ENCODE data around the gene KREMEN1. TPM values are rescaled to one million over a fixed set of nuclear protein-coding genes. Genes with fewer than 3 reads are reported as not detected.

The KREMEN1 gene
- total and polyA plus RNA-seq, 8 donors, result 24.6 to 49.7 (median 33.6) TPM

DNA sequence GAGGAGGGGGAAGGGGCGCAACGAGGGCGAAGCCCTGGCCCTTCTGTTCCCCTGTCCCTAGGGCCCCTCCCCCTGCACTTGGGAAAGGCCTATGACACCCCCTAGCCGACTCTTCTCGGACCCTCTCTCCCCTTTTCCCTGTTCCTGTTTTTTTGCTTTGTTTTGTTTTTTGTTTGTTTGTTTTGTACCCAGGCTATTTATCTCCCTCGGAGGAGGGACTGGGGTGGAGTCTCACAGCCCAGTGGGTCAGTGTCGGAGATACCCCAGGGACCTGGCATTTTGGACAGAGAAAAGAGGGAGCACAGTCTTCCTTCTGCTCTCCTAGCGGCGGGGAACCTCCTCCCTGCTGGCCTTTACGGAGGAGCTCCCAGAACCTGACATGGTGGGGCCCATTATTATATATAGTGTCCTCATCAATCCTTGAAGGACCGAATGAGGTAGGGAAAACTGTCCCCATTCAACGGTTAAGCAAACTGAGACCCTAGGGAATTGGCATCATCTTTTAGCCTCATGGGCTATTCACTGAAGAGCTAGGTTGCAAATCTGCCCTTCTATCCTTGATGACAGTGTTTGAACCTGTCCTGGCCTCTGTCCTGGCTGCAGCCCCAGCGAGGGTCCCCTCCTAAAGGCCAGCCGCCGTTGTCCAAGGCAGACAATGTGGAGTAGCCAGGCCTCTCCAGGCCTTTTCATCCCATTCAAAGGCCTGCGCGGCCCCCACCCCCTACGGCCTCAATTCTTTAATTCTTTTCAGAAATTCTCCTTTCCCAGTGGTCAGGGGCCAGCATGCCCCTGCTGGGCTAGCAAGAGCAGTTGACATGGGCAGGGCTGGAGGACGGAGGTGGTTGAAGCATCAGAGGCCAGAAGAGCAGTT, 133.8 kb downstream of the KREMEN1 start:
- H3K4me1 ChIP-seq, result peaks cover 14 to 47% of the 10 kb centered on the region in 2 donors
- H3K27me3 ChIP-seq, result peaks cover 0 to 40% of the 10 kb centered on the region in 2 donors
- intact Hi-C loops (cut with DNase I), result no loop called here
- DNase-seq (no peak), ATAC-seq (no peak)
- H3K27ac ChIP-seq, result peak overlapping the region in 1 of 2 donors; percentile 41
- no peak for TF ChIP-seq CTCF (IDR thresholded peaks at IDR 0.05)
- H3K4me3 ChIP-seq, result peak overlapping the region; percentile 54 to 58
- H3K9me3 ChIP-seq, result no peaks in the 10 kb centered on the region
- H3K36me3 ChIP-seq, result no peaks in the 10 kb centered on the region

DNA sequence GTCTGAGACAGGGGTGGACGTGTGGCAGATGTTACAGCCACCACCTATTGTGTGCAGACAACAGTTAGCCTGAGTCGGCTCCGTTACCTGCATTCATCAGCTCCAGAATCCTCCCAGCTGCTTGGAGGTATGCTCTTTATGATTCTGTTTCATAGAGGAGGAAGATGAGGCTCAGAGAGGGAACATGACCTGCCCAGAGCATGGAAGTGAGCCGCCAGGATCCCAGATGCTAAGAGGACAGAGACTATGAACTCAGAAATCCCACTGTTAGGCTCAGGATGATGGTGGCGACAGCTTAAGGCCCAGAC, 134.4 kb downstream of the KREMEN1 start:
- H3K27ac ChIP-seq, result no peak overlapping the region
- no peaks in the 10 kb centered on the region for H3K9me3 ChIP-seq
- peaks cover 11 to 43% of the 10 kb centered on the region in 2 donors for H3K4me1 ChIP-seq
- TF ChIP-seq CTCF (IDR thresholded peaks at IDR 0.05), result no peak
- no peak for DNase-seq
- peaks cover 0 to 40% of the 10 kb centered on the region in 2 donors for H3K27me3 ChIP-seq
- no peak for ATAC-seq
- H3K4me3 ChIP-seq, result peak overlapping the region in 1 of 2 donors; percentile 54
- H3K36me3 ChIP-seq, result no peaks in the 10 kb centered on the region
- intact Hi-C loops (cut with DNase I), result no loop called here

DNA sequence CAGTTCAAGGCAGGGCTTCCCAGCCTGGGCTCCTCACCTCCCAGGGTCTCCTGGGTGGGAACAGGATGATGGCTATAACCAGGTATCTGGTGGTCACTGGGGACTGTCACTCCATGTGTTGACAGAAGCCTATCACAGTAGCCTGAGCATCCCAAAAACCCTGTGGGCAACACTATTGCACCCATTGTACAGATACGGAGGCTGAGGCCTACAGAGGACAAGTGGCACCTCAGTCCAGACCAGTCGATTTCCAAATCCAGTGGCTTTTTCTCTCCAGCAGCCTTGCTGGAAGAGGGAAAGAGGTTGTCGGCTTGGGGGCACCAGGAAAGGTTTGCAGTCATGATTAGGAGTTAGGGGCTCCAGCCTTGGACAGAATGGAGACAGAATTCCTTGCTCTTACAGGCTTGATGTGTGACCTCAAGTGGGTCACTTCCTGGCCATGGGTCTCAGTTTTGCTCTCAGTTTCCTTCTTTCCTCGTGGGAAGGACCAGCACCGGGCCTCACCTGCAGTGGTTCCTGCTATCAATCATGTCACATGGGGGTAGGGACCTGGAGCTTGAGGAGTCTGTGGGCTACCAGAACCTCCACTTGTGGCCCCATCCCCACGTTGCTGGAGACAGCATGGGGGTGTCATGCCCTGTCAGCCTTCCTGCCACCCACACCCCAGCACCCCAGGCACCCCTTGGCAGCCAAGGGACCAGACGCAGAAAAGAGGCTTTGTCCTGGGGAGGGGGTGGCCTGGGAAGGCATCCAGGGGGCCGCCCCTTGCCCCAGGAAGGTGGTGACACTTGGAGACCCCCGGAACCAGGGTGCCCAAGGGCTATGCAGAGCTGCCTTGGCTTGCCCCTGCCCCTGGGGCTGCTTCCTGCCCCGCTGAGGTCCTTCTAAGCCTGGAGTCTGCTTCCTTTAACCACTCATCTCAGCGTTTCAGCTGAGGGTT, 135.0 kb downstream of the KREMEN1 start:
- Histone ChIP-seq H3K36me3 (no peaks in the 10 kb centered on the region), H3K4me3 (no peak overlapping the region), H3K4me1 (peaks cover 5 to 36% of the 10 kb centered on the region in 2 donors), H3K9me3 (no peaks in the 10 kb centered on the region), H3K27me3 (peaks cover 0 to 40% of the 10 kb centered on the region in 2 donors), H3K27ac (no peak overlapping the region)
- no peak for ATAC-seq
- DNase-seq, result peak in 1 of 4 donors; percentile 59
- no peak for TF ChIP-seq CTCF (IDR thresholded peaks at IDR 0.05)
- intact Hi-C loops (cut with DNase I), result no loop called here

- ATAC-seq (no peak), DNase-seq (peak in 1 of 4 donors; percentile 24)
- no peak for TF ChIP-seq CTCF (IDR thresholded peaks at IDR 0.05)
- Histone ChIP-seq H3K4me3 (no peak overlapping the region), H3K36me3 (no peaks in the 10 kb centered on the region), H3K9me3 (no peaks in the 10 kb centered on the region), H3K4me1 (peaks cover 4 to 32% of the 10 kb centered on the region in 2 donors), H3K27me3 (peaks cover 0 to 40% of the 10 kb centered on the region in 2 donors), H3K27ac (no peak overlapping the region)
- intact Hi-C loops (cut with DNase I), result no loop called here
These were observed 135.6 kb downstream of the KREMEN1 start for GRCh38 chr22:29208502-29208862.
